Activated CD4-positive, alpha-beta T cell treated with anti-CD3 and anti-CD28 coated beads, Interleukin-10, Interleukin-2, amounts not matched to agents 100 ng/mL and 50 ng/mL, durations not matched to agents 16 hours and 8 hours (primary cell): ENCODE data around the gene CHCHD6.

Experiments
- DNase-seq: peaks from one replicate; pipeline ENCODE4 v3.0.0-alpha.2; 2020

Gene CHCHD6

GRCh38 chr3:126951561-126951960 is 247.5 kb downstream of the CHCHD6 start:
- no peak for DNase-seq

DNA sequence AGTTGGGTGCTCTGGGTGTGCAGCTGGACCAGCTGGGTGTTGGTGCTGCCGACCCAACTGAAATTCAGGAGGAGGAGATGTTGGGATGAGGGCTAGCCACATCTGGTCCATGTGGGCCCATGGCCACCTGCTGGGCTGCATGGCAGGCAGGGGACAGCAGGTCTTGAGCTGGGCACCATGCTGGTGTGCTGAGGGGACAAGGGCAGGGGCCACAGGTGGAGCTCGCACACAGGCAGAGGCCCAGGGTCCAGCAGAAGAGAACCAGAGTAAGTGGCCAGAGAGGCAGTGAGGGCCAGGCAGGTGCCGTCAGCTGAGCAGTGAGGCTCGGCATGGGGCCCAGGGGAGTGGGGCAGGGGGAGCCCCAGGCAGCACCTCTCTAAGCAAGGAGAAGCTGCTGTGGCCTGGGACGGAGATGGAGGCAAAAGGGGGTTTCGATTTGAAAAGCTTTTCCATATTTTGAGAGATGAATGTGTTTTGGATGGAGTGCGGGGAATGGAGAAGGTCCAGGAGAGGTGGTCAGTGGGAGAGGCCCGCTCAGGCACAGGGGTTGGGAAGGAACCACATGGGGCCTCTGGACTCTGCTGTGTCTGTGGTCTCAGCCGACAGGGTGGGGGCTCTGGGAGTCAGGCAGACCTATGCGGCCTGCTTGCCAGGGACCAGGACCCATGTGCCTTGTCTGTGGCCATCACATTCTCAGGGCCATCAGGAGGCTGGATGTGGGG is 248.4 kb downstream of the CHCHD6 start:
- DNase-seq: no peak

DNA sequence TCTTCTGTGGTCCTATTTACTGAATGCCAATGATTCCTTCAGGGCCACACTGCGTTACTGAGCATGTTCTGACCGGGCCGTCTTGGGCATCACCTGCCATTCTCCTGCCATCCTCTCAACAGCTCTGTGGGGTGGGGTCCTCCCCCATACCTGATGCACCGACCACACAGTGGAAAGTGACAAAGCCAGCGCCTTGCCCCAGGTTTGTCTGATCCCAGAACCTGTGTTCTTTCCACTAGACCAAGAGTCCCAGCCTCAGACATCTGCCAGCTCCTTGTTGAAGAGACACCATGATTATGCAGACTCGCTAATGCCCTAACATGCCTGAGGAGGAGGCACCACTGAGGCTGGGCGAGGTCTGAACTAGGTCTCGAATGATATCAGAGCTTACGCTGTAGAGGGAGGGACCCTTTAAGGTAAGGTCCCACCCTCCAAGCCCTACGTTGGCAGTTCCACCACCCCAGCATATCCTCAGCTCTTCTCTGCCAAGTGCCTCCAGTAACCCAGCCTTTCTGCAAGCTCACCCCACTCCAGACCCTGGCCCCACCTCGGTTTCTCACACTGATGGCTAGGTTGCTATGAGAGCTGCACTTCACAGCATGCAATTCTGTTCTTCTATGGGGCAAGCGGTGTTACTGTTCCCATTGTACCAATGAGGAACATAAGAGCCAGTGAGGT is 249.1 kb downstream of the CHCHD6 start:
- DNase-seq: no peak

DNA sequence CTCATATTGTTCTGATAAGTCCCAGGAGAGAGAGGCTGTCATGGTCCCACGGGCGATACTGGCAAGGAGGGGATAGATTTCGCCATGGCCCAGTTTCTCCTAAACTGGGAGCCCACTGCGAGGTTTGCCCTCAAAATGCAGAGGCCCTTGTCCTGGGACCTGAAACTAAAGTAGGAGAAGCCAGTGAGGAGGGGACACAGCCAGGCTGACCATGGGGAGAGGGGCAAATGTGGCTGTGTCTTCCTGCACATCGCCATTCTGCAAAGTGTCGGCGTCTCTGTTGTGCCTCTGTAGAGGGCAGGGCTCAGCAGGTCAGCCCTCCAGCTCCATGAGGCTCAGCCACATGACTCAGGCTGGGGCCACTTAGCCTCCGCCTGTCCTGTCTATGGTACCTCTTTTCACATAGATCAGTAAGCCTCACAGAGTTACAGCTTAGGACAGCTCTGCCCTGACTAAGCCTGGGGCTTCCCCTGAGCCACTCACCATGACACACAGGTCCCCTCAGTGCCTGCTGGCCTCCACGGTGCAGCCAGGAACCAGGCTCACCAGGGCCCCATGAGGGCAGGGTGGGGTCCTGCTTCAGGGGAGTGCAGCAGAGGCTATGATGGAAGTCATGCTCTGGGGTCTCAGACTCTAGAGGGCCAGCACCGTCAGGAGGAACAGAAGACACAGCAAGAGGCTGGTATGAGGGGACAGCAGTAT is 250.3 kb downstream of the CHCHD6 start:
- no peak for DNase-seq

GRCh38 chr3:126955004-126955790 is 251.2 kb downstream of the CHCHD6 start:
- DNase-seq: no peak

GRCh38 chr3:126956361-126956760 is 252.3 kb downstream of the CHCHD6 start:
- no peak for DNase-seq

DNA sequence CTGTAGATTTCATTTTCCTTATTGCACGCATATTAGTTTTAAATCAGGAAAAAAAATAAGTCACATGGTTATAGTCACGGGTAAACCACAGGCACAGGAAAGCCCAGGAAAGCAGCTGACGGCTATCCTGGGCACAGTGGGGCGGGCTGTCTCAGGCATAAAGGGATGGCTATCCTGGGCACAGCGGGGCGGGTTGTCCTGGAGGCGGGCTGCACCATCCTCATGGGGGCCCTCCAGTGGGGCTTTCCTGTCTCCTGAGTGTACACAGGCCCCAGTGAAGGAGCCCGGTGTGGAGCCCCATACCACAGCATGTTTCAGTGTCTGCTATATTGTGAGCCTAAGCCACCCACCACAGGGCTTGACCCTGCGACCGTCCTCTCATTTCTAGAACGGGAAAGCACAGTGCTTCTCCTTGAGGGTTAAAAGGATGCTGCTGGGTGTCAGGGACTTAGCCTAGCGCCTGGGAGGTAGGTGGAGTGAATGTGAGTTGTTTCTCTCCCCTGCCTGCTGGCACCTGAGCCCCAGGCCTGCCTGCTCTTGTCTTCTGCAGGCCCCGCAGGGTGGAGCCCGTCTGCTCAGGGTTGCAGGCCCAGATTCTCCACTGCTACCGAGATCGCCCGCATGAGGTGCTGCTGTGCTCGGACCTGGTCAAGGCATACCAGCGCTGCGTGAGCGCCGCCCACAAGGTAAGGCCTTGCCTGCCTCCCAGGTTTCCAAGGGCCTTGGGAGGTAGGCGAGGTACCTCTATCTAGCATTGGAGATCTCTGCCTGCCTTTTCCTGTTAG is 253.0 kb downstream of the CHCHD6 start:
- no peak for DNase-seq

DNA sequence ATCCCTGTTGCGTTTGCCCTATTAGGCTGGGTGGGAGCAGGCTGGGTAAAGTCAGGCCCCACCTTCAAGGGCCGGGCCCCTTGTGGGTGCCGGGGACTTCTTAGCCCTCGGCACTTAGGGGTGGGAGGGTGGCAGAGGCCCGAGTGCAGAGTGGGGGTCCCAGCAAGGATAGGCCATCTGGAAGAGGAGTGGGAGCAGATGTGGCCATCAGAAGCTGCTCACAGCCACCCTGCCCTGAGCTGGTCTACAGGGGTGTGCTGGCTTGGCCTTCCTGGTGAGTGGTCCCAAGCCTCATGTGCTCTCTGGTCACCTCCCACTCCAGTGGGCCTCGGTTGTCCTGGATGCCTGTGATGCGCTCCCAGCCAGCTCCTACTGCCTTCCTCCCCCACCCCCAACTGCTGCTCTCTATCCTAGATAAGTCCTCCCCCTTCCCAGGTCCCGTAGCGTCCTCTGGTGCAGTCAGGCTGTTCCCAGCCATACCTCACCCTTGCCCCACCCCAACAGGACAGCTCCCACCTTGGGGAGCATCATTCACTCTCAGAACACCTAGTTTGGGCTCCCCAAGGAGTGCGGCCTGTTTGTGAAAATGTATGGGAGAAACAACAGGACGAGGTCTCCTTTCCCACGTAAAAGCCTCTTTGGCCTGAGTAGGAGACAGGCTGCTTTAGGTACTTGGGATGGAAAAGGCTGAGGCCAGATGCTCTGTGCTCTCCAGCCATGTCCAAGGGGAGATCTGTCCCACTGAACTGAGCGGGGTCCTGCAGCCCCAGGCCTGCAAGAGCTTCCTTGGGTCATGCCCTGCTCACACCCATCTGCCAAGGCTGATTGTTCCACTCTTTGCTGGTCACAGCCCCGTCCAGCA is 254.0 kb downstream of the CHCHD6 start:
- no peak for DNase-seq

GRCh38 chr3:126958638-126959085 is 254.6 kb downstream of the CHCHD6 start:
- DNase-seq: no peak

DNA sequence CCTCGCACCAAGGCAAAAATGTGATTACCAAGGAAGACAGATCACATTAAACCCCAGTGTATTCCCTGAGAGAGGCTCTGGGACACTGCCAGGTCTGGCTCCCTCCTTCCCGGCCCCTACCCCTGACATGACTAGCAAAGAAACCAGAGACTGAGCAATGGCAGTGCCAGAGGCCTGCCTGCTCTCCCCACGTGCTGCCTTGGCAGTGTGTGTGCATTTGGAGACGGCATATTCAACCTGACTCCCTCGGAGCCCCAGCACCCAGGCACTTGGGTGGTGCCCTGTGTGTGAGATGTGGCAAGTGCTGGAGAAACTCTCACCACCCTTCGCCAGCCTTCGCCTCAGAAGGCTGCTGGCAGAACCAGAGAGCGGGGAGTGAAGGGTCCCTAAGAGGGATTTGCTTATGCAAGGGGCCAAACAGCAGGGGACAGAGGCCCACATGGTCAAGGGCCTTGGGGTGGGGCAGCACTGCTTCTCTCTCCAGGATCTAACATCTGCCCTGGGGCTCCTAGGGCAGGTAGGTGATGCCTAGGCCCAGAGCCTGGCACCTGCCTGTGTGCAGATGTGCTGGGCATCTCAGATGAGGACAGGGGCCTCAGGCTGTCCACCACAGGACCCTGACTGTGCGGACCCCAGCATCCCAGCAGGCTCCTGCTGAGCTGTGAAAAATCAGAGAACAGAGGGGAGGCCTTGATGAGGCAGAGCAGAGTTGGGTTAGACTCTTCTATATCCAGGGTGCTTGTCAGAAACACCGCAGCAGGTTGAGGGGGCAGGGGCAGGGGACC is 255.3 kb downstream of the CHCHD6 start:
- DNase-seq: no peak

DNA sequence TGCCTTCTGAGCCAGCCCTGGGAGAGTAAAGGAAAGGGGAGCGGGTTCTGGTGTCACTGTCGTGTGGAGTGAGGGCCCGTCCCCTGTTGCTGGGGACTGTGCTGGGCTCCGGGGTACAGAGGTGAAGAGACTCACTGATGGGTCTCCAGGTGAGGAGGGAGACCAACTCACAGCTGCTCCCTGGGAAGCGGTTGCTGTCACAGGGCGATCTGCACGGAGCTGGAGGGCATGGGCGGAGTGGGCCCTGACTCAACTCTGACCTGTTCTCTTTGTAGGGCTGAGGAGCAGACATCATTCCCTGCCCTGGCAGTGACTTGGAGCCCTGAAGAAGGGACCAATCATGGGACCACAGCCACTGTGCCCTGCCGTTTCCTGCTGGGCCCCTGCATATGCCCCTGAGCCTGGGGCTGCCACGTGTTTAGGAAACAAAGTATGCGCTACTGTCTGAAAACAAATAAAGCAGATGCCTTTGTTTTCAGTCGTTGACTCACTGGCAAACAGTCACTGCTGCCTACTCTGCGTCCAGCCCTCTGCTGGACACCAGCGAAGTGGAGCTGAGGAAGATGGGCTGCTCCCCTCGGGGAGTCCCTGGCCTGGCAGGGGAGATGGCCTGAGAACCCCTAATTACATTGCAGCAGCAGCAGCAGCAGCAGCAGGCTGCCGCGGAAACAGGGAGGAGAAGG is 256.0 kb downstream of the CHCHD6 start:
- no peak for DNase-seq

DNA sequence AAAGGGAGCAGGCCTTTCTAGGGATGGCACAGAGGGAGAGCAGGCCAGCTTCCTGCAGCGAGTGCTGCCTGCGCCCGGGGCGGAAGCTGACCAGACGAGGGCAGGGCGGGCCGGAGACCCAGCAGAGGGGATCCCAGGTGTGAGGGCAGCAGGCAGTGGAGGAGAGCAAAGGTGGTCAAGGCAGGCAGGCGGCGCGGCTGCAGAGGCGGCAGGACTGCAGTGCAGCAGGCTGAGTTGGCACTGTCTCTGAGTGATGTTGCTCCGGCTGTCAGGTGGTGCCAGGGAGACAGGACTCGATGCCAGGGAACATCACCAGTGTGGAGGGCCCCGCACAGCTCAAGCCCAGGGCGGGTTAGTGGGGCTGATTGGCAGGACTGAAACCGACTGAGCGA is 256.6 kb downstream of the CHCHD6 start:
- DNase-seq: no peak

DNA sequence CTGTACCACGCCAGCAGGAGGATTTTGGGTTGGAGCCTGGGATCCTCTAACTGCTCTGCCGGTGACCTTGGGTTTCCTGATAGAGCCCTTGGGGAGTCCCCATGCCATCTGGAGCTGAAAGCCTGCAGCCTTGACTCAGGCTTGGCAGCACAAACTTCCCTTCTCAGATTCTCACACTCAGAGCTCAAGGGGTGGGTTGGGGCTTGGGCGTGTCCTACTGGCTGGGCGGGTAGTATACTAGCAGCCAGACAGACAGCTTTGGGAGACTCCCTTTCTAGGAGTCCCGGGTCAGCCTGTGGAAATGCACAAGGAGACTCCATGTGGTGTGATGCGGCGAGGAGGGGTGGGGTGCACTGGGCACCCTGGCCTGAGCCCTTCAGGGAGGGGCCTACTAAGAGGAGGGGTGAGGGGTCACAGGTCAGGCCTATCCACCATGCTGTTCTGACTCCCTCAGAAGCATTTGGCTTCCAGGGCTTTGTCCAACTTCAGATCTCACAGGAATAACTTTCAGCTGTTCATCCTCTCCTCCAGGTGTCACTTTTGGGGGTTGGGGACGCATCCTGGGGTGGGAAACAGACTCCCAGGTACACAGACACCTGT is 257.3 kb downstream of the CHCHD6 start:
- DNase-seq: no peak

DNA sequence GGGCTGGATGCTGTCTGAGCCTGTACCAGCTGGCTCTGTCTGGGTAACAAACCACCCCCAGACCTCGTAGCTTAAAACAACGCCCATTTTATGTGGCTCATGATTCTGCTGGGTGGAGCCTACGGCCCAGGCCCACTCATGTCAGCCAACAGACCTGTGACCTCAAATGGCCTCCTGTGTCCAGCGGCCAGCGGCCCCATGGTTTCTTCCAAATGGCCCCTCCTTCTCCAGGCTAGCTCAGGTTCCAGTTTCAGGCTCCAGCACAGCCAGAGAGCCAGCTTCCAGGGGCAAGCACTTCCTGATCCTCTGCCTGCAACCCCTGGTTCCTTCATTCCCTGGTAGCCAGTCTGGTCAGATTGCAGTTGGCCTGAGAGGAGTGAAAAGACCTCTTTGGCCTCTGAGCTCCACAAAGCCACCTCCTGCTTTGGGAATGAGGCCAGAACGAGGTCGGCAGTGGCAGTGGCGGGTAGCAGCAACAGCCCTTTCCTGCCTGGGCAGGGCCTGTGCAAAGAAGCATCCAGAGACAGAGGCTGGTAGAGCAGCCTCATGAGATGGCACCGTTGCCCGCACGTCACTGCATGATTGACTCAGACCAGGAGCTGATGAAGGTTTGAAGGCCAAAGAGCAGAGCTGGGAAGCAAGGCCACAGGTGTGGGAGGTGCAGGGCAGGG is 257.9 kb downstream of the CHCHD6 start:
- no peak for DNase-seq

DNA sequence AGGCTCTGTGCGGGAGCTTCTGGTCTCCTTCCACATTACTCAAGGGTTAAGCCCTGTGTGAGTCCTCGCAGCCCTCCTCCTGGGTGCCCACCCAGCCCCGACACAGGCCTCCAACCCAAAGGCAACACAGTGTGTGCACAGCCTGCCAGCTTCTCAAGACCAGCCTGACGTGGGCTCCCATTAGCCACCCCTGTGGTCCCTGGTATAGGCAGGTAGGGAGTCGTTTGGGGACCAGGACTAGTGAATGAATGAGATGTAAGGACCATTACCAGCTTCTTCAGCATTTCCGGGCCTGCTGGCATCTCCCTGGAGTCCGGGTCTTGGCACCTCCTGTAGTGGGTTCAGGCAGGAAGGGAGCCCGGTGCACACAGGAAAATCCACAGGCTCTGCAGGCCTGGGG is 258.7 kb downstream of the CHCHD6 start:
- no peak for DNase-seq

DNA sequence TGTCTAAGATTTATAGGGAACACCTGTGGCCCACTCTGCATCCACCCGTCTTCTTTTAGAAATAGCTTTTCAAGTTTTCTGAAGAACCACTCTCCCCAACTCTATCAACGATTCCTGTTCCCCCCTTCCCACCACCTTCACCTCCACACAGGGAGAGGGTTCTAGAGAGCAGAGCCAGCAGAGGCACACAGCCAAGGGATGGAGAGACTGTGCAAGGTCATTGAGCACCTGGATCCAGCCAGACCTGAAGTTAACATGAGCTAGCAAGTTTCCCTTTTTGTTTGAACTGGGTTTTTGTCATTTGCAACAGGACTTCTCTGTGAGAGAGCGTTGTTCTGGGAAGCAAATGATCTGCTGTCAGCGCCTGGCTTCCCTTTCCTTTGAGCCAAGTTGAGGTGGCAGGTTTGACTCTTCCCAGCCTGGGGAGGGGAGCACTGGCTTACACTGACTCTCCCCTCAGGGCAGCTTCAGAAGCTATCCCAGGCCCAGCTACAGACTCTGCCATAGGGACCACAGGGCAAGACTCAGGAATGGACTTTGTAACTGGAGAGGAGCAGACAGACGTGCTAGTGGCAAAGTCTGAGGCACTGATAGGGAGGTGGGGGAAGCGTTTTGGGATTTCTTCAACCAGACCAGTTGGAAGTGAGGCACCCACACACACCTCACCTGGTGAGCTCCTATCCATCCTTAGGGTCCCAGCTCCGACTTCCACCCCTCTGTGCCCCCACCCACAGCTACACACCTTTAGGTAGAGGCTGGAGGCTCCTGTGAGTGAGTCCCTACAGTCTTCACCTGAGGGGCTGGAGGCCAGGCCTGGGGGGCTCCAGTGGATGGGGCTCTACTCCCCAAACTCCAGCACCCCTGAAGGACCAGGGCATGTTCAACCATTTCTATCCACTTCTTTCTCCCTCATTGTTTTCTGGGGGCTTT is 259.5 kb downstream of the CHCHD6 start:
- DNase-seq: no peak

GRCh38 chr3:126964261-126964660 is 260.2 kb downstream of the CHCHD6 start:
- no peak for DNase-seq

GRCh38 chr3:126964950-126965349 is 260.9 kb downstream of the CHCHD6 start:
- no peak for DNase-seq
